Fibroblast of skin of right biceps (primary cell): ENCODE data around the gene SPOCK1.
A peak's percentile ranks its signal among the peaks of the same experiment; 100 is the strongest.

ENCODE experiments used
- DNase-seq: peaks from one replicate; pipeline ENCODE4 v3.0.0-alpha.2; 2013

Gene SPOCK1

DNA sequence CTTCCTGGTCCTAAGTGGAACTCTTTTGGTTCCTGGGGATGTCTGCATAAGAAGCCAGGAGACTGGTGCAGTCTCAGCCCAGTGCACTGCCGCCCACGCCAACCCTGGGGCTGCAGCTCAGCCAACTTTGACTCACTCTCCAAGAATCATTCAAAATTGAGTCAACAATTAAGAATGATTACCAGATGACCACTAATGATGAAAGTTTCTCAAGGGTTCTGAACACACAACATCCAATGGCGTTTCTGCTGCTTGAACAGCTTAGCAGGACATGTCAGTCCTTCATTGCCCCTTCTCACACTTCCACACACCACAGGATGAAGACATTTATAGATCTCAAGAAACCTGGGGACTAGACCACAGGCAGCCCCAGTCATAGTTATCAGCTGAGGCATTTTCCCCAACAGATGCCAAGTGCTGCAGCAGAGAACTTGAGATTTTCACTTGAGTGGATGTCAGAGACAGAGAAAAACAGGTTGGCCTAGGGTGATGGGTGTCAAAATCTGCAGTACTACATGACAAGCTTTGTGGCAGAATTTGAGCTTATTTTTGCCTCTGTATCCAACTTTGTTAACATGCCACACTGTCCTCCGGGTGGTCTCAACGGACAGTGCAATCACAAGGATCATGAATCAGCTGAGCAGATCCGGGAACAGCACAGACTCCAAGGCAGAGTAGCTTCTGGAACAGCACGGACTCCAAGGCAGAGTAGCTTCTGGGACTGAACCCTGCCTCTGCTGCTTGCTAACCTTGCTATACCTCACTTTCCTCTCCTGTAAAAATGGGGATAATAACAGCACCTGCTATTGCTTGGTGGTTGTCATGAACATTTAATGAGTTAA is 356.1 kb downstream of the SPOCK1 start:
- peak; percentile 95 for DNase-seq

DNA sequence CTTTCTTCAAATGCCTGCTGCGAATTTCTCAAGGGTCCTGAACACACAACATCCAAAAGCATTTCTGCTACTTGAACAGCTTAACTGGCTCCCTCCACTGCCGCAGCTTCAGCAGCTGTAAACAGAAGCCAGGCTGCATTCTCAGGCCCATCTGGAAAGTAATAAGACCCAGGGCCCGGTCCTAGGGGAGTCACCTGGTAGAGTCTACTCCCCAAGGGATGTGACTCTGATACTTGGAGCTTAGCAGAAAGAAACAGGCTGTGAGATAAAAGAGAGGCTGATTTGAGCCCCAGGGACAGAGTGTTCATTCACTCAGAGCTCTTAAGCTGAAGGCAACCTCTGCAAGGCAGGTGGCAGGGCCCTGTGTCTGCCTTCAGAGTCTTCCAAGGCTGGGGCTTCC is 356.8 kb downstream of the SPOCK1 start:
- DNase-seq: no peak

DNA sequence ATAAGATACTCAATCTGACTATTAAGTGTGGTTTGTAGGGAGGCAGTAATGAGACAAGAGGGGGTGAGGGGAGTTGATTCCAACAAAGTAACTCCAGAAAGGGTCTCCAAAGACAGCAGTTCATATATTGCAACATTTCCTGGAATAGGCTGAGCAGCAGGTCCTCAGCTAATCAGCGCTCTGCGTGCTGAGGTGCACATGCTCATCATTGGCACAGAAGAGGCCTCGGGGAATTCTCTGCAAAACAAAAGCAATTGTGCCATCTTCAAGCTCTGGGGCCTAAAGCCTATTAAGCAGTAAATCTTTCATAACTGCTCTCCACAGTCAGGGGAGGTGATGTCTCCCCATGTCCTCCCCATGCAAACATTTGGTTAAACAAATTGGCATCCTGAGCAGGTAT is 357.3 kb downstream of the SPOCK1 start:
- DNase-seq: peak; percentile 19

- no peak for DNase-seq
Measured at GRCh38 chr5:137136991-137137632, 362.0 kb downstream of the SPOCK1 start.

GRCh38 chr5:137134920-137135532 is 364.1 kb downstream of the SPOCK1 start:
- DNase-seq: no peak

DNA sequence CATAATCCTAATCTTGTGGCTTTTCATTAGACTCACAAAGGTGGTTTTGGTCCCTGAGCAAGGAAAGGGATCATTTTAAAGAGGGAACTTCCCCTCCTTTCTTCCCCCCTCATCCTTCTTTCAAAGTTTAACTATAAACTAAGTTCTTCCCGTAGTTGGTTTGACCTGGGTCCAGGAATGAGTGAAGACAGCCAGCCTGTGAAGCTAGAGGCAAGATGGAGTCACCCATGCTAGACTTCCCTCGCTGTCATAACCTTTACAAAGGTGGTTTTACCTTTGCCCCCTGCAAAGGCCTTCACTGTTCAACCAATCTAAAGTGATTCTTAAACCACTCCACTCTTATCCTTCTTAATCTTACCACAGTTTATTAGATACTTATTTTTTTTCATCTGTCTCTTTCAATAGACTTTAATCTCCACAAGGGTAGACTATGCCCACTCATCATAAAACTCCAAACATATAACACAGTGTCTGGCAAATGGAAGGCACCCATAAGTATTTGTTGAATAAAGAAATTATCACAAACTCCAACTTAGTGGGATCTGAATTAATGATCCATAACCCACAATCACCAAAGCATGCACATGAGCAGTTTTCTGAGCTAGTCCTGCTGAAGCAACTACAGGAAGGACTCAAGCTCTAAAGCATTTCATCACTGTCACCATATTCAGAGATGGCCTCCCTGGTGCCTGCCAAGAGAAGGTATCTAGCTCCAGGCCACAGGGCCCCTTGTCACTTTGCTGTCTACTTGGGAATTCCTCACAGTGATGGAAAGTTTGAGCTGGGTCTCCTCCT is 369.0 kb downstream of the SPOCK1 start:
- no peak for DNase-seq

DNA sequence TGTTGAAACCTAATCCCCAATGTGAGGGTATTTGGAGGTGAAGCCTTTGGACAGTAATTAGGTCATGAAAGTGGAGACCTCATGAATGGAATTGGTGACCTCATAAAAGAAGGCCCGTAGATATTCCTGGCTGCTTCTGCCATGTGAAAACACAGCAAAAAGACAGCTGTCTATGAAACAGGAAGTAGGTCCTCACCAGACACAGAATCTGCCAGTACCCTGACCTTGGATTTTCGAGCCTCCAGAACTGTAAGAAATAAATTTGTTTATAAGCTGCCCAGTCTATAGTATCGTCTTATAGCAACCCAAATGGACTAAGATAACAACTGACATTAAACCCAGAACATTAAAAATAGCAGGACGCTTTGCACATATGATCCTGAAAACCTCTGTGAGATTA is 371.1 kb downstream of the SPOCK1 start:
- no peak for DNase-seq

DNA sequence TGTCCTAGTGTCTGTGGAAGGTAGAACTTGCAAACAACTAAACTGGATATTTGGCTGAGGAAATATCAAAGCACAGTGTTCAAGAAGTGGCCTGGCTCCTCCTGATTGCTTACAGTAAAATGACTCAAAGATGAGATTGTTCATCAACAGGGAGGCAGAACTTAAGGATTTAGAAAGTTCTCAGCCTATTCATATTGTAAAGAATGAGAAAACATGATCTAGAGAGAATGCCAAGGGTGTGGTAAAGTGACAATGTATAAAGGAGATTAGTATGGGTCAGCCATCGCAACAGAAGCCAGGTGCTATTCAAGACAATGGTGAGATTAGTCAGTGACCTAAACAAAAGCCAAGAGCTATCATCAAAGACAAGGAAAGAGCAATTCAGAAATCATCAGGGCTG is 372.3 kb downstream of the SPOCK1 start:
- DNase-seq: no peak

DNA sequence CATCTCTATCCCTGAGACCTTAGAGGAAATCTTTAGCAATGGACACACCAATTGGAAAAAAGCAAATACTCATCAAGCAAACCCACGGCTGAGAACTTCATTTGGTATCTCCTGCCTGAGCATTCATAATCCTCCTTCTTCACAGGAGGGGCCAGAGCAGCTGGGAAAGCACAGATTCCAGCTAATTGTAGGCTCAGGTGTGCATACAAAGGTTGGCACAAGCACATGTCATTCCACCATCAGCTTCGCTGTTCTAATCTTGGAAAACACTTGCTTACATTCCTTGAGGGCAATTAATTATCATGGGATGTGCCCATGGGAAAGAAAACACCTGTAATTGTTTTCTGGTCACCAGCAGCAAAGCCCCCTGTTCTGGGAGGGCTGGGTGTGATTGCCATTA is 376.6 kb downstream of the SPOCK1 start:
- no peak for DNase-seq

DNA sequence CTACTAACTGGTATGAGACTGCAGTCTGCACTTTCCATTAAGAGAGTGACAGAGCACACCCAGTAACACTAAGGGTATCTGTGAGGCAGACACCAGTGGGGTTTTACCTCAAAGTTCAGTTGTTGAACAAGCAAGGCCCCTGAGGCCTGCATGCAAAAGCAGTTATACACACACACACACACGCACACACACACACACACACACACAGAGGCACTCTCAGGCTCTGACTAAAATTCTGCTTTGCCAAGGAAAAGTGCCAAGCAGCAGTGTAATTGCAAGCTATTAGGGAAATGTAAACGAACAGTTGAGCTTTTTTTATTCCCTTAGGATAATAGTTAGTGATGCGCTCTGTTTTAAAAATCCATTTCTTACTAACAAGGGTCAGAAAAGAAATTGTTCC is 377.1 kb downstream of the SPOCK1 start:
- DNase-seq: peak; percentile 23

DNA sequence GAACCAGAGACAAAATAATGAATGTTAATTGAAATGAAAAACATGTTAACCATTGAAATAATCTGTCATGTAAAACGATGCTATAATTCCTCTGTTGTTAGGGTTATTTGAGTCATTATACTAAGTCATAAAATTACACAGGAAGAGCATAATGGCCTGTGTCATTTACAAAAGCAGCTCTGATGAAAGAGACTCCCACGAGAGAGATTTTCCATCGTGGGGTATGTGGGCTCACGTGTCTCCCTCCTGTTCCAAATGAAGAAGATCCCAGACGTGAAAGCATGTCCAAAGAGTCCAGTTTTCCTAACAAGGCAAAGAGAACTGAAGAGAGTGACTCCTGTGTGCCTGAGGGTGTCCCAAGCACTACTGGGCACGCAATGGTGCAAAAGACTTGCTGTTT is 379.8 kb downstream of the SPOCK1 start:
- no peak for DNase-seq

DNA sequence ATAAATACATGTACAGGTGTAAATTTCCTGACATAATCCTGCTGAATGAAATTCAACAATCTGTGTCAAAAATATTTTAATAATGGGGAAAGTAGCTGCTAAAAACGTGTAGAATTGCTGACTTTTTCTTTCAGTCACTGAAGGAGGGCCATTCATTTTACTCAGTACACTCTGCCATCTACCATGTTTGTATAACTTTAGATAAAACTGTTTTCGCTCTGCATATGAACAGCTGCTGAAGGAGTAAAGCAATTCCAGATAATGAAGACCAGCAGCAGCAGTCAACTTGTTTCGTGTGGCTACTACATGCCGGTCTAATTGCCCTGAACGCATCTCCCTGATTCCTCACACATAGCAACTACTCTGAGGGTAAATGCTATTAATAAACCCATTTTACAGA is 380.5 kb downstream of the SPOCK1 start:
- DNase-seq: no peak

GRCh38 chr5:137115152-137115551 is 384.0 kb downstream of the SPOCK1 start:
- DNase-seq: no peak

GRCh38 chr5:137114529-137114928 is 384.6 kb downstream of the SPOCK1 start:
- peak; percentile 73 for DNase-seq

GRCh38 chr5:137113939-137114338 is 385.2 kb downstream of the SPOCK1 start:
- DNase-seq: no peak

- no peak for DNase-seq
Measured at GRCh38 chr5:137113161-137113560, 386.0 kb downstream of the SPOCK1 start.

DNA sequence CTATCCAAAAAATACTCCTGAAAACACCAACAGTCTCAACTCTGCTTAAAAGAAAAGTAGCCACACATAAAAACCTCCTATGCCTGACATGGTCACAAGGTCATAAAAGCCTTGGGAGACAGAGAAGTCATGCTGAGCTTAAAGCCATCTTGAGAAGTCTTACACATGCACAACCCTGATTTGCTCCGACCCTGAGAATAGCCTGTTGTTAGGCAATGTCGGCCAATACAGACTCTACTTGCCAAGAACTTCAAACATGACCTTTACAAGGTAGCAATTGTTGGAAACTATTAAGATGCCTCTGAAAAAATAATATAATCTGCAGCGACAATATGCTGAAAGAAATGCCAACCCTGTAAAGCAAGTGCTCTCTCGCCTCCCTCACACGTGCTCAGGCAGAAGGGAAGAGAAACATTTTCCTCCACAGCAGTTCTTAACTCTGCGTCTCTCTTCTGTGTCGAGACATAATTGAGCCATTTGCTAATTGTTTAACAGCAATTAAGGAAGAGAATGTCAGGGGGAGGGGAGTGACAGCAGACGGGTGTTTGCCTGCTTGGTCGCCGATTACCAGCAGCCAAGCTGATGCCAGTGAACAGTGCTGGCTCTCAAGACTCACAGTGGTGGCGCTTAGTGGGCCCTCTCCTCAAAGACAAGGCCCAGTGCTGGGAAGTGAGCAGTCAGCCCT is 393.6 kb downstream of the SPOCK1 start:
- DNase-seq: no peak

DNA sequence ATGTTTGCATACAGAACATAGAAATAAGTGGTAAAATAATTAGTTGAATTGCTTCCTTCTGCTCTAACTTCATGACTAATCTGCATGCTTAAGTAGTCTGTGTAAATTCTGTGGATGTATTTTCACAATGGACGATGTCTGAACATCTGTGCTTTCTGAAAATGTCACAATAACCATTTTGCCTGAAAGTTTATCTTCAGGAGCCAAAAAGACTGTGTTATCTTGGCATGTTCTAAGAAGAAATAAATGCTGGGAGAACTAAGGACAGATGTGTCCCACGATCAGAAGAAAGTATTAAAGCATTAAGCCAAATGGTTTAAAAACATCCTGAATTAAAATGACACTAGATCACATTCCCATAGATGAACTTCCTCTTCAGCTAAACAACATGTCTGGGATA is 397.6 kb downstream of the SPOCK1 start:
- DNase-seq: no peak

DNA sequence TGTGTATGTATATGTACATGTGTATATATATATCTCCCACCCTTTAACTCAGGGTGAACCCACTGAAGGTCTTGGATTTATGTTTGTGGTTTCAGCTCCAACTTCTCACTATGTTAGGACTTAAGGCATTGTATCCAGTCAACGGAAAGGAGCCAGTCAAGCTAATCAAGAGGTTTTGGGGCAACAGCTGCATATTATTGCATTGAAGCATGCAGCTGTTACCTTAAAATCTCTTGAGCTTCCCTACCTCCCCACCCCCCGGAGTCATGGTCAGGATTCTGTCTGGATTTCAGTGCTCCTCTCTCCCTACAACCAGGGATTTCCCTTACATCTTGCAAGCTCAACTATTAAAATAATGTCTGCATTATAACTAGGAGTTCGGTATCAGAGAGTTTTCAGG is 399.5 kb downstream of the SPOCK1 start:
- DNase-seq: no peak

GRCh38 chr5:137098663-137099062 is 400.5 kb downstream of the SPOCK1 start:
- no peak for DNase-seq

DNA sequence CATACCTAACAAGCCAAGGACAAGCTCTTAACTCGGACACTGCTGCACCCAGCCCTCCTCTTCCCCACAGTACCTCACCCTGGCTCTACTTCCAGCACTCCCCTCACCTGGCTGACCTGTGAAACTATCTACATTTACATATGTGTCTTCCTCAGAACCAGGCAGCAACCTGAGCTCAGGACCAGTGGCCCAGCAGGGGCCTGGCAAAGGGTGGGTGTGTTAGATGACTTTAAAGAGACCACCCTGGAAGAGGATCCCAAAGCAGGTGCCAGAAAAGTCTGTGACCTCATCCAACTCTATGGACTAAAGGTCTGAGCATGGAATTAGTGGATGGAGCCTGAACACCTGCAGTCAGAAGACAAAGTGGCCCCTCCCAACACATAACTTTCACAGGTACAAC is 400.9 kb downstream of the SPOCK1 start:
- DNase-seq: no peak

DNA sequence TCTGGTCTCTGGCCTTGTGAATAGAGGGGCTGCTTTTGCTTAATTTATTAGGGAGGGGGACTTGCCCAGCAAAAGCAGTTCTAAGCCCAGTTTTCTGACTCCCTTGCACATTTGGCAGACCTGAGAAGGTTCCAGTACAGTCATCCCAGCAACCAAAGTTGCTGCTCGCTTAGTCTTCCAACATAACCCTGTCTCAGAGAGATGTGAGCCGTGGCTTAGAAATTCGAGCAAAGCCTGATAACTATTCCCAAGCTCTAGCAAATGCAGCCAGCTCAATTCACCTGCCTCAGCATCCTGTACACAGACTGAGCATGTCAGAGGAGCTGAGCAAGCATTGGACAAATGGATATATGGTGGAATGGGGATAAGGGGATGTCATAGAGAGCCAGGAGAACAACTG is 401.9 kb downstream of the SPOCK1 start:
- no peak for DNase-seq
